ENCODE results near the gene SMC1B. TPM values are rescaled to one million over a fixed set of nuclear protein-coding genes. Genes with fewer than 3 reads are reported as not detected.
A peak's percentile ranks its signal among the peaks of the same experiment; 100 is the strongest.

SMC1B gene
- total RNA-seq, 1 donor from 2014 or later = under 0.01 TPM

DNA sequence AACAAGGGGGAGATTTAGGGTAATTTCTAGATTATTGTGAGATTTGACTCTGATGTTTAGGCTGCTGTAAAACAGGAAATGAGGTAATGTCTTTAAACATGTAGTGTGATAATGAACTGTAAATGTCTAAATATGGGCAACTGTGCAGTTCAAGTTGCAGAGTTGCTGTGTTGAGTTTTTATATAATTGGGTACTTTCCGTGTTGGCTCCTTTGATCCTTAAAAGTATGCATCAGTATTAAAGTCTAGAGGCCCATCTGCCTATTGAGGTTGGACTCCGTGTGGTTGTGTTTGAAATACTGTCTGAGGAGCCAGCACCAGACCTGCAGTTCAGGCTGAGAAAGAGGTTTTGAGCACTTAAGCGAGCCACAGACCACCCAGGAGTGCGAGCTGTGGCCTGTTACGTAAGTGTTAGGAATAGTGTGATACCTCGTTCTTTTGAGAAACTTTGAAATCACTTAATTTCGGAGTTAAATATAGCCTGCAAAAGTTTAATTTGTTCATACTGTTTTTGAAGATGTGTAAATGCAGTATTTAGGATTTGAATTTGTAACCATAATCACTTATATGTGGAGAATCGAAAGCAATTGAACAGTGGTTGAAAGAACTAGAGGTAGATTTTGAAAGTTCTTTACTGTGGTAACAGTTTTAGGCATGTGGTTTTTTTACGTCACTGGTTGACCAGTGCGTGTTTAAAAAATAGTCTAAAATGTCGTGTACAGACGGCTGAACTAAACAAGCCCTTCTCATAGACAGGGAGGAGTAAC is 94.7 kb downstream of the SMC1B start:
- no peak for DNase-seq

DNA sequence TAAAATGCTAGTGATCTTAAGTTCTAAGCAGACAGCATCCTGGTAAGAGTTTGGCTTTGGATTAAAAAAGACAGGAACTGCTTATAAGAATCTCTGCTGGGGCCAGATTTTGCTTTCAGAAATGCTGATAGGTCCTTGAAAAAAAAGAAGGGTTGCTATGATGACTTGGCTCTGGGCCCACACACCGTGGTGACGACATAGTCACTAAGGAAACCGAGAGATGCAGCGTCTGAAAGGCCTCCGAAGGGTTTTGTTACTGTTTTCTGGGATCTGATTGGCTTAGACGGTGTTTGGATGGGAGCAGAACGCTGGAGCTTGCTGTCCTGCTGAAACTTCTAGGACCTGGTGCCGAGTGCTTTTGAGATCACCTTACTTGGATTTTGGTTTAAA is 95.2 kb downstream of the SMC1B start:
- peak; percentile 37 for DNase-seq

DNA sequence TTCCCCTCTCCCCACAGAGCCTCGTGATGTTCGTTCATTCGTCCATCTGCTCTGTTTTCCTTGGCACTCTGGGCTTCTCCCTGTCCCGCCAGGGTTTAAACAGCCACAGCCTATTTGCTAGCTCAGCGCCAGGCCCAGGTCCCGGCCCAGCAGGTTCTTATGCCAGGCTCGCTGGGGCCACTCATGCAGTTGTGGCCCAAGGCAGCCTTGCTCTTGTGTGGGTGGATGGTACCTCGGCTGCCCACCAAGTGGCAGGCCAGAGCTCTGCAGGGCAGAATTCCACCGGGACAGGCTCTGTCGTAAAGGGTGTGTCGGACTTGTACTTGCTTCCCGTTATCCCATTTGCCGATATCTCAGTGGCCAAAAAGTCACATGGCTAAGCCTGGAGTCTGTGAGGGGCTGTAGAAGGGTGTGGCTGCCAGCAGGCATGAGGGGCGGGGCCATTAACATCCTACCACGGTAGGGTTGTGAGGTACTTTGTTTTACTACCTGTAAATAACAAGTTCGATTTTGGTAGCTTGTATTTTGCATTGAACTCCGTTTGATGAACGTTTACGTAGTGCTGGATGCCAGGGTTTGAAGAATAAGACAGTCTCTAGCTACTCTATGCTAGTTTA is 95.7 kb downstream of the SMC1B start:
- no peak for DNase-seq

DNA sequence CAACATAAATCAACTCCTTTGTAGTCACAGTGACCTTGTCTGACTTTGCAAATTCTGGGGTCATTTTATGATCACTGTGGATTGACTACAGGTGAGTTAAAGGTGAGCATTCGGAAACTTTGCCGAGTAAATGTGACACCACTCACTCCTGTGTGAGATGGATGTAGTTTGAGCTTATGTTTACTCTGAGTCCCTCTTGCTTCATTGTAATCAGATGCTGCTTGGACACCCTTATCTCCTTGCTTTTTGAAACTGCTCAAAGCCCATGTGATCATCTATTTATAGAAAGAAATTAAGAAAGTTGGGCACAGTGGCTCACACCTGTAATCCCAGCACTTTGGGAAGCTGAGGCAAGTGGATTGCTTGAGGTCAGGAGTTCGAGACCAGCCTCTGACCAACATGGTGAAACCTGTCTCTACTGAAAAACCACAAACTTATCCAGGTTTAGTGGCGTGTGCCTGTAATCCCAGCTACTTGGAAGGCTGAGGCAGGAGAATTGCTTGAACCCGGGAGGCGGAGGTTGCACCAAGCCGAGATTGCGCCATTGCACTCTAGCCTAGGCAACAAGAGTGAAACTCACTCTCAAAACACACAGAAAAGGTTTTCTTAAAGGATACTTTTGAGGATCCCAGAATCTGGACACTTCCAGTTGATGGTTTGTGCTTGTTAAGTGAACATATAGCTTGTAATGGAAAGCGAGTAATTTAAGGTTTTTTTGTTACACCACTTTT is 96.4 kb downstream of the SMC1B start:
- DNase-seq = no peak

DNA sequence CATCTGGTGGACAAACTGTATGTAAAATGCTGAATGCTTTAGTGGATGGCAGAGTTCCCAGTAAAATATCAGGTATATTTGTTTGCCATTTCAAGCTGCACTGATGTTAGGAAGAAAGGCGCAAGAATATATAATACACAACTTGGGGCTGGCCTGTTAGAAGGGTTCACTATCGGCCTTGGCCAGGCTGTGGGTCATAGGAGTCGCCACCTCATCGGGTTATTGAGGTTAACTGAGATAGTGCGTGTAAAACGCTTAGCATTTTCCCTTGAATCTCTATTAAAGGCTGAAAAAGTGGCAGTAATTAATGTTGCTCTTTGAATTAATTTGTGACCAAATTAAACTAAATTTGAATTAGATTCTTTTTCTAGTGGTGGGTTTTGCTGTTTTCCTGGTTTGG is 98.6 kb downstream of the SMC1B start:
- DNase-seq = no peak

DNA sequence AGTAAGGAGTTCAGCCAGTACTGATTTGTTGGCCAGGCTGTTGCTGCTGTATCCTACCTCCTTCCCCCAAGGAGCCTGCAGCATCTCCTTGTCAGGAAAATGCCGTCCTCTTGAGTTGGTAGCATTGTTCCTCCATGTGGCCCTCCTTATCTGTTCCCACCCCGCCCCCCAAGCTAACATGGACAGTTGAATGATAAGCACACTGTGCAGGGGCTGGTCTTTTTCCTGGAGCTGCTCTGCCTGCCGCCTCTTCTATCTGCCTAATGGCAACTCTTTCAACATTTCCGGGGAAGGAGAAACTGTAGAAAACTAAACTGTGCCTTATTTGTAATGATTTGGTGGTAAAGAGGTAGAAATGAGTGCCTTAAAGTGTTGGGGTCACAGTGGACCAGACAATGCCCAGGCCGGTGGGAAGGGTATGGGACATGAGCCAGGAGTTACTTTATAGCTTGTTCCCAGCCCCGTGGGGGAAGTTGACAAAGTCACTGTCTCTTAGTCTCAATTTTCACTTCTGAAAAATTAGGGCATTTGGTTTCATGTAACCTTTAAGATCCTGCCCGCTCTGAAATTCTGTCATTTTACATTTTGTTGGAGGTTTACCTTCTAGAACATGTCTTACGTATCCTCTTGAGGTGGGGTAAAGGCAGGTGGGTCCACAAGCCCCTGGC is 99.2 kb downstream of the SMC1B start:
- no peak for DNase-seq

DNA sequence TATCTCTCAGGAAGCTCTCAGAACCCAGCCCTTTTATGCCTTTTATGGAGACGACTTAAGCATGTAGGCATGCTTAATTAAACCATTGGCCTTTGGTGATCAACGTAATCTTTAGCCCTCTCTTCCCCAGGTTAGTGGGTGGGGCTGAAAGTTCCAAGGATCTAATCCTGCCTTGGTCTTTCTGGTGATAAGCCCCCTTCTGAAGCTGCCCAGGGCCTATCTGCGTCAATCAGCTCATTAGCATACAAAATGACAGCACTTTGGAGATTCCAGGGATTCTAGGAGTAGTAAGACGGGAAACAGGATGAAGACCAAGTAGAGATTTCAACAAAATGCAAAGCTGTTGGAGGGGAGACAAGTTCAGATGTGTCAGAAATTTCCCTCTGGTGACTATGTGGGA is 100.5 kb downstream of the SMC1B start:
- no peak for DNase-seq

DNA sequence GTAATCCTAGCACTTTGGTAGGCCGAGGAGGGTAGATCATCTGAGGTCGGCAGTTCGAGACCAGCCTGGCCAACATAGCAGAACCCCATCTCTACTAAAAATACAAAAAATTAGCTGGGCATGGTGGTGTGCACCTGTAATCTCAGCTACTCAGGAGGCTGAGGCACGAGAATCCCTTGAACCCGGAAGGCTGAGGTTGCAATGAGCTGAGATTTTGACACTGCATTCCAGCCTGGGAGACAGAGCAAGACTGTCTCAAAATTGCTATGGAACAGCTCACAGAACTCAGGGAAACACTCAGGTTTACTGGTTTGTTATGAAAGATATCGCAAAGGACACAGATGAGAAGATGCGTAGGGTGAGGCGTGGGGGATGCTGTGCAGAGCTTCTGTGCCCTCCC is 101.0 kb downstream of the SMC1B start:
- DNase-seq = no peak

DNA sequence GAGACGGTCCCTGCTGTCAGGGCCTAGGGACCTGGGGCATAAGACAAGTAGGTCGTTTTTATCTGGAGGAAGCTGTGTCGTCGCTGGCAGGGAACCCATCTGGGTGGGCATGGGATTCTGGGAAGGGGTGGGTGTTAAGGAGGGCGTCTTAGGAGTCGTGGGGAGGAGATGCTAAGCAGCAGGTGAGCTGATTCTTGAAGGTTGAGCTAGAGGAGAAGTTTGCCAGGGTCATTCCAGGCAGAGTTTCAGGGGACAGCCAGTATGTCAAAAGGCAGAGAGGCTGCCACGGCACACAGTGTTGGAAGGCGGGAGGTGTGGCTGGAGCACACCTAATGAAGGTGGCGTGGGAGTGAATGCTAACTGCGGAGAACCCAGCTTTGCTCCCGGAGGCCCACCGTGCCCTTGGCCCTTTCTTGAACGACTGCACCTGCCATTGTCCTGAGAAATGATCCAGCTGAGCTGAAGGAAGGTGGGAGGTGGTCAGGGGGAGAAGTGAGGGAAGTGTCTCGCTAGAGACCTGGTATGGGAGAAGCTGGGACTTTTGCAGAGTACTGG is 102.3 kb downstream of the SMC1B start:
- DNase-seq = no peak

DNA sequence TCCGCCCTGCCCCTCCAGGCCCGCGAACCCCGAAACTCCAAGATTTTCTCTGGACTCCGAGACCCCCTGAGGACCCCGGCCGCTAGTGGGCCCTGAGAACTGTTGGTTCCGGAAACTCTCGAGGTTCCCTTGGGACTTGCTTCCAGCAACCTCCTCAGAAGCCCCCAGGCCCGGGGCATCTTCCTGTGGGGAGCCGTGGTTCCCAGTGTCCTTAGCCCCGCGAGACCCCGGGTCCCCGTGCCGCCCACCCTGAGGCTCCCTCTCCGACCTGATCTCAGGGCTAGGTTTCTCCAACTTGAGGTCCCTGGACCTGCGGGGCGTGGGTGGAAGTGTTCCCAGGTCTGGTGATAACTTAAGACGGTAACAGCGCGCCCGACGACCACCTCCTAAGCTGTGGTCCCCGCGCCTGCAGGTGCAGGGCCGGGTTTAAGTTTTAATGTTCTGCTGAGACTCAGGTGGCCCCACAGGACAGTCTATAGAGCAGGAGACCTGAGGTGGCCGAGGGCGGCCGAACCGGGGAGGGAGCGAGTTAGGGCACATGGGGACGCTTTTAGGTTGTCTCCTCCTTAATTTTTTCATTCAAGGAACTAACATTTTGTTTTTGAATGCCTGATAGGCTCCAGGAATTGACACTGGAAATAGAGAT is 102.9 kb downstream of the SMC1B start:
- no peak for DNase-seq

DNA sequence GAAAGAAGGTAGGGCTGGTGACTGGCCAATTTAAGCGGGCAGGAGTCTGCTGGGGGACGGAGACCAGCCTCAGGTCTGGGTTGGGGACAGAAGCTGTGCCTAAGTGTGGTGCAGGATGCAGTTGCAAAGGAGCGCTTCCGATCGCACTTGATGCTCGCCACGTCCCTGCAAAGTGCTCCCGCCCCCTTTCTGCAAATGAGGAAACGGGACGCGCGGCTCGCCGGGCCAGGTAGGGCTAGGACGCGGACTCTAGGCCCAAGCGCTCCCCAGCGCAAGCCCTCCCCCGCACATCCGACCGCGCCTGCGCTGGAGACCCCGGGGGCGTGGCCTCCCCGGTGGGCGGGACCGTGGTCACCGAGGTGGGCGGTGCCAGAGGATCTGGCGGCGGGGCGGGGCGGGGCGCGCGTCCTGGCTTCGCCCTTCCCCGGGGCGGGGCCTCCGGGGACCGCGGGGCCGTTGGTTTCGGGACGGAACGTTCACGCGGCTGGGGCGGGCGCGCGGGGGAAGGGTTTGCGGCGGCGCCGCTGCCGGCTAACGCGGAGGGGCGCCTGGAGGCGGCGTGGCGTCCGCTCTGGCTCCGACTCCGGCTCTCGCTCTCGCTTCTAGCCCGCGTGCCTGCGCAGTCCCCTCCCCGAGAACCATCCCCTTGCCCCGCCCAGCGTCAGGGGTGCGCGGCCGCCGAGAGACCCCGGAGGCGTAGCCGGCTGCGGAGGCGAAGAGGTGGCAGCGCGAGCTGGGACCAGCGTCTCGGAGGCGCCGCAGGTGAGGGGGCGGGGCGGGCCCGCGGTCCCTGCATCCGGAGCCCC is 103.8 kb downstream of the SMC1B start, which contains the start of gene FAM118A:
Gene FAM118A (plus strand): TSS at position 513 of the 806 bp plus-strand sequence. CDS start 12,446 bp downstream, outside the sequence.
- peak; percentile 96 for DNase-seq

DNA sequence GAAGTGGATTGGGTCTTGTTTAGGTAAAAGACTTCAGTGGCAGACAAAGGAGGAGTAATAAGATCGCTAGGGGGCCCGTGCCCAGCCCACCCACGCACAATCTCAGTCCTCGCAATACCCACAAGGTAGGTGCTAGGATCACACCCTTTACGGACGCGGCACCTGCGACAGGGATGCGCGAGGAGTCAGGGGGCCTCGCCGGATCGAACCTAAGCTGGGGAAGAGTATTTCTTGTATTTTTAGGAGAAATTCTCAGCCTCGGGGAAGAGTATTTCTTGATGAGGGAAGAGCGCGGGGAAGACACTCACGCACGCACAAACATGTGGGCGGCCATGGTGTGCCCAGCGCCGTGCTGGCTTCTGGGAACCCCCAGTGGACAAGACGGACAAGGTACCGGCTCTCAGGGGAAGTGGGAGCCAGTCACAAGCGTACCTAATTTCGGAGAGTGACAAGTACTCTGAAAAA is 104.4 kb downstream of the SMC1B start:
- DNase-seq = no peak

DNA sequence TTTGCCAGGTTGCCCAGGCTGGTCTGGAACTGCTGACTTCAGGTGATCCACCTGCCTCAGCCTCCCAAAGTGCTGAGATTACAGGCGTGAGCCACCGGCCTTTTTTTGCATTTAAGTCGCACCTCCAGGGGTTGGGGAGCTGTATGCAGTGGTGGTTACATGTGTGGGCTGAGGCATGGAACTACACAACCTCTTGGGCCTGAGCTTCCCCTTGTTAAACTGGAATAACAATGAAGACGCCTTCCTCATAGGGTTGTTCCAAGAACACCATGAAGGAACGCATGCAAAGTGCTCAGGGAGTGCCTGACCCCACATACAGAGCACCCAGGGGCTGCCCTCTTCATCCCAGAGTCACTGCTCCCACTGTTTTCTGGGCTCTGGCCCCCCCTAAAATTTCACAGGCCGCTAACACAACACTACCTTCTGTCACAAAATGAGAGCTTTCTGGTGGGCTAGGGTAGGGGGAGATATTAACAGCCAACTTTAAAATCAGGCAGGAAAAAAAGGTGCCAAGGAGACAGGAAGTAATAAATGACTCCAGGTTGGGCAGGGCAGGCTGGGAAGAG is 104.9 kb downstream of the SMC1B start:
- no peak for DNase-seq

DNA sequence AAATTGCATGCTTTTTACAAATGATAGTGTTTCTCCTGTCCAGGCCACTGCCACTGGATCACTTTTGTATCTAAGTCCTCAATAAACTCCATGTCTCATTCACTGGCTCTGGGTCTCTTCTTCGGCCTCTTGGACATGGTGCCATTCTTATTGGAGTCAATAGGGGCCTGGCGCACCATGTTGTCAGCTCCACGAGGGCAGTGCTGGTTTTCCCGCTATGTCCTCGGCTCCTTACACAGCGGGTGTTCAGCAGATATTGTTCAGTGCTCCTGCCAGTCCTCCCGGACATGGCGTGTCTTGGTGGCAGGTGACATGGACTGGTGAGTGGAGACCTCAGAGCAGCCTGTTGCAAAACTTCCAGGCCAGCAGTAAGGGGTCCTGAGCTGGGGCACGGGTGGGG is 107.3 kb downstream of the SMC1B start:
- no peak for DNase-seq

DNA sequence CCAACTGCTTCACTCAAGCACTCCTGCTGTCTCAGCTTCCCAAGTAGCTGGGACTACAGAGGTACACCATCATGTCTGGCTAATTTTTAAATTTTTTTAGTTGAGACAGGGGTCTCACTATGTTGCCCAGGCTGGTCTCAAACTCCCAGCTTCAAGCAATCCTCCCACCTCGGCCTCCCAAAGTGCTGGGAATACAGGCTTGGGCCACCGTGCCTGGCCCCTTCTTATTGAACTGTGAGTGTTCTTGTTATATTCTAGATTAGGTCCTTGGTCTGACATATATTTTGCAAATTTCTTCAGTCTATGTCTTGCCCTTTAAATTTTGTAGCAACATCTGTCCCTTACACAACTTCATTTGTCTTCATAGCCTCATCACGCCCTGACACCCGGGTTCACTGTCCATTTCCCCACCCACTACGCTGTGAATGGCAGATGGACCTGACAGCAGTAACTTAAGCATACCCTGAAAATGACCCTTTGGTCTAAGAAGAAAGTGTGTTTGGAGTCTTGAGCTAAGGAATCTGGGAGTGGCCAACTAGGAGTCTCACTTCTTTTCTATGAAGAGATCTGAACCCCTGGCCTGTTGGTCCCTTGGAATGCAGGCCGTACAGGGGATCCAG is 107.8 kb downstream of the SMC1B start:
- DNase-seq = no peak

DNA sequence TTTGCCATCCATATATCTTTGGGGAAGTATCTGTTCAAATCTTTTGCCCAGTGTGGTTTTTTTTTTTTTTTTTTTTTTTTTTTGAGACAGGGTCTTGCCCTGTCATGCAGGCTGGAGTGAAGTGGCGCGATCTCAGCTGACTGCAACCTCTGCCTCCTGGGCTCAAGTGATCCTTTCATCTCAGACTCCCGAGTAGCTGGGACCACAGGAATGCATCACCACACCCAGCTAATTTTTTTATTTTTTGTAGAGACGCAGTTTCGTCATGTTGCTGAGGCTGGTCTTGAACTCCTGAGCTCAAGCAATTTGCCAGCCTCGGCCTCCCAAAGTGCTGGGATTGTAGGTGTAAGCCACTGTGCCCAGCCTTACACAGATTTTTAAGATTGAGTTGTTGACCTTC is 108.4 kb downstream of the SMC1B start:
- no peak for DNase-seq

DNA sequence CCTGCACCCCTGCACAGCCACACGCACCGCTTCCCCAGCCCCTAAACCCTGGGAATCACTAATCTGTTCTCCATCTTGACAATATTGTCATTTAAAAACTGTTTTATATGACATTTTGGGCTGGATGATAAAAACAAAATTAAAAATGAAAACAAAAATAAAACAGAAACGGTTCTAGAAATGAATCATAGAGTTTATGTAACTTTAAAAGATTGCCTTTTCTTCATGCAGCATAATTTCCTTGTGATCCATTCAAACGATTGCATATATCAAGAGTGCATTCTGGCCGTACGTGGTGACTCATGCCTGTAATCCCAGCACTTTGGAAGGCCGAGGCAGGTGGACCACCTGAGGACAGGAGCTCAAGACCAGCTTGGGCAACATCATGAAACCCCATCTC is 110.2 kb downstream of the SMC1B start:
- DNase-seq = no peak

DNA sequence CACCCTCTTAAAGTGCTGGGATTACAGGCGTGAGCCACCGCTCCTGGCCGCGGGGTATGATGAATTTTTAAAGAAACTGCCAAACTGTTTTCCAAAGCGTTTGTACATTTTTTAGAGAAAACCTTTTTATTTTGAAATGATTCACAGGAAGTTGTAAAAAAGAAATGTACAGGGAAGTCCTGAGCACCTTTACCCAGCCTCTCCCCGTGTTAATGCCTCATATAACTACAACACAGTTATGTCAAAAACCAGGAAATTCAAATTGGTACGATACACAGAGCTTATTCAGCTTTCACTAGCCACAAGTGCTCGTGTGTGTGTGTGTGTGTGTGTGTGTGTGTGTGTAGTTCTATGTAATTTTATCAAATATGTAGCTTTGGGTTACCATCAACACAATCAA is 110.6 kb downstream of the SMC1B start:
- no peak for DNase-seq

DNA sequence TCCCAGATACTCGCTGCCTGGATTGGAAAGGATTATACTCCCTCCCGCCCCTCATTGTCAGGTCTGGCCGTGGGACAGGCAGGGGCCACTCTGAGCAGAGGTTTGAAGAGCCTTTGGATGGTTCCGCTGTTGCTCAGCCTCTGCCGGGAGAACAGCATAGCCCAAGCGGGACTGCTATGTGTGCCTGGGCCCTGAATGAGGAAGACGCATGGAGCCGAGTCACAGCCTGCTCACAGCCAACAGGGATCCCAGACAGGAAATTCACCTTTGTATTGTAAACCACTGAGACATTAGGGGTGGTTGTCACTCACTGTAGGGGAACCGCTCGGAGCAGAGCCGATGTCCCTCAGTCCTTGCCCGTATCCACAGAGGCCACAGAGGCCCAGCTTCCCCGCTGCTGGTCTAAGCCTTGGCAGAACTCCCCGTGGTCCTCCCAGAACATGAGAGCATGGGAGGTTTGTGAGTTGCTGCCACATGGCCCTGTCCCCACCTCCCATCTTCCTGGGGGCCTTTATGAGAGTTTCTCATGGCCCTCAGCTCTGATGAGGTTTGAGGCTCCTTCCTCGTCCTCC is 114.4 kb downstream of the SMC1B start:
- DNase-seq = no peak

Measured in occipital lobe (tissue), 2 donors.